Naive B cell (primary cell): ENCODE data around the gene ATP5F1A. TPM values are rescaled to one million over a fixed set of nuclear protein-coding genes. Genes with fewer than 3 reads are reported as not detected.
A peak's percentile ranks its signal among the peaks of the same experiment; 100 is the strongest.
"Not testable (repeated sequence)": the region's sequence is repeated elsewhere in the genome, so short reads cannot be mapped to it uniquely, and the experiment has no call there.

Experiments used
- ATAC-seq, 2 donors: fragments of 150-1000 bp; cut with Tn5 transposase; 2 replicates each; pipeline ENCODE4 v1.10.0; 2021; ENCODE audit warnings: low read depth in 2 of 2, mild to moderate bottlenecking in 2 of 2, moderate library complexity in 2 of 2
- DNase-seq: peaks from one replicate; pipeline ENCODE4 v3.0.0; 2022
- H3K27ac Mint-ChIP-seq, 6 donors: one replicate each; pipeline ENCODE4 v1.8.0; 2020 to 2022; ENCODE audit warnings: mild to moderate bottlenecking in 6 of 6, mixed read lengths in 6 of 6, moderate library complexity in 5 of 6, inconsistent platforms in 2 of 6
- H3K27me3 Mint-ChIP-seq, 3 donors: one replicate each; pipeline ENCODE4 v1.8.0; 2021 to 2022; ENCODE audit warnings: mixed read lengths in 3 of 3, mild to moderate bottlenecking in 1 of 3
- H3K36me3 Mint-ChIP-seq, 2 donors: one replicate each; pipeline ENCODE4 v1.8.0; 2020 to 2022; ENCODE audit warnings: mixed read lengths in 2 of 2, inconsistent platforms in 1 of 2, mild to moderate bottlenecking in 1 of 2
- H3K4me1 Mint-ChIP-seq, 3 donors: one replicate each; pipeline ENCODE4 v1.8.0; 2020 to 2022; ENCODE audit warnings: mixed read lengths in 3 of 3, inconsistent platforms in 1 of 3, mild to moderate bottlenecking in 1 of 3, moderate library complexity in 1 of 3
- H3K4me3 Mint-ChIP-seq, 8 donors: one replicate each; pipeline ENCODE4 v1.8.0; 2020 to 2022; ENCODE audit warnings: mild to moderate bottlenecking in 8 of 8, mixed read lengths in 8 of 8, moderate library complexity in 8 of 8, inconsistent platforms in 2 of 8
- H3K9me3 Mint-ChIP-seq, 7 donors: one replicate each; pipeline ENCODE4 v1.8.0; 2020 to 2022; ENCODE audit warnings: mixed read lengths in 7 of 7, mild to moderate bottlenecking in 5 of 7, inconsistent platforms in 2 of 7, moderate library complexity in 1 of 7
- polyA plus RNA-seq, 6 donors: library from polyadenylated mRNA; unstranded; fragments of 300-500 nt; fragmentation: Illumina TruSeq; gene quantifications; one replicate each; pipeline ENCODE4 v1.2.3, GENCODE V29; 2021; ENCODE audit warnings: low read depth in 6 of 6

Gene ATP5F1A
- polyA plus RNA-seq, 6 donors from 2014 or later: 349 to 555 (median 393) TPM

DNA sequence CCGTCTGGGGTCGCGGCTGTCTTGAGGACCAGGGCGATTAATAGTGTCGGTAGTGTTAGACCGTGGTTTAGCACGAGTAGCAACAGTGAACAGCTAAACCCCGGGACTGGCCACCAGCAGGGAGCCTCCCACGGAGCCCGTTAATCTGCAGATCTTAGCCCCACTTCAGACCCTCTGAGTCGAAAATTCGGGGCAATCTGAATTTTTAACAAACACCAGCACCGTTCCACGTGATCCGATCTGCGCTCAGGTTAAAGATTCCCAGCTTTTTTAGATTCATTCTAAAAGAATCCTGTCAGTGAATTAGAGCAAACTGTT lies 479 bp upstream of the ATP5F1A start:
- no peaks in the 10 kb centered on the region for H3K36me3 Mint-ChIP-seq
- peaks cover 7 to 44% (median 18%) of the 10 kb centered on the region in 3 donors for H3K4me1 Mint-ChIP-seq
- ATAC-seq (no peak), DNase-seq (no peak)
- H3K27ac Mint-ChIP-seq: peak overlapping the region; percentile 95 to 99 (median 98)
- H3K27me3 Mint-ChIP-seq: no peaks in the 10 kb centered on the region
- no peaks in the 10 kb centered on the region for H3K9me3 Mint-ChIP-seq
- H3K4me3 Mint-ChIP-seq: peak overlapping the region; percentile 90 to 98 (median 96)

DNA sequence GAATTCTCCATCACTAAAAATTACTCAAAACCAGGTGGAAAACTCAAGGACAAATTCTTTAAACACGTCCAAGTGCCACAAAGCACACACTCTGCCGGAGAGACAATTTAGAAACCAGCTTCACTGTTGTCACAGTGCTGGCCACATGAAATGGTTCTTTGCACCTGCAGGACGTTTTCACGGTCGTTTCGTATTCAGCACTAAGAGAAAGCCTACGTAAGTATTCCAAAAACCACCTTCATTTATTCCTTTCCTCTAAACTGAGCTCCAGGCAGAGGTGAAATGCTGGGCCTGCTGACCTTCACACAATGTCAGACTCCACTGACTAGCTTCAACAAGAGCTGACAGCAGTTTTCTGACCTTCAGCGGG lies 680 bp downstream of the ATP5F1A start:
- Mint-ChIP-seq H3K4me1 (peaks cover 4 to 49% (median 18%) of the 10 kb centered on the region in 3 donors), H3K9me3 (no peaks in the 10 kb centered on the region), H3K4me3 (peak overlapping the region; percentile 90 to 98 (median 96)), H3K27me3 (no peaks in the 10 kb centered on the region), H3K36me3 (no peaks in the 10 kb centered on the region), H3K27ac (peak overlapping the region; percentile 95 to 99 (median 98))
- DNase-seq (no peak), ATAC-seq (peak; percentile 13 to 19)

DNA sequence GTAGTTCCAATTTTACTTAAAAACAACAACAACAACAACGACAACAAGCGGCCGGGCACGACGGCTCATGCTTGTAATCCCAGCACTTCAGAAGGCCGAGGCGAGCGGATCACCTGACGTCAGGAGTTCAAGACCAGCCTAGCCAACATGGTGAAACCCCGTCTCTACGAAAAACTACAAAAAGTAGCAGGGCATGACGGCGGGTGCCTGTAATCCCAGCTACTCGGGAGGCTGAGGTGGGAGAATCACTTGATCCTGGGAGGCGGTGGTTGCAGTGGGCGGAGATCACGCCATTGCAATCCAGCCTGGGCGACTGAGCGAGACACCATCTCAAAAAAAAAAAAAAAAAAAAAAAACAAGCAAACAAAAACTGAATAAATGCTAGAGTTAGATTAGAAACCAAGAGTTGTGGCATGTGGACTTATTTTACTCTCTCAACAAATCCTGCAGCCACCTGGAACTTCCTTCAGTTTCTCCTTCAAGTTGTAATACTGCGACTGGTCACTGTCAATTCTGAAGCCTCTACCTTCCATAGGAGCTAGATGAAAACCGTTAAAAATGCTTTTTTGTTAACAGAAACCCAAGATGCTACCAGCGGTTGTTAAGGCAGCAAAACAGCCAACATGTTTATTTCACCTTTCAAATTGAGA lies 1.3 kb downstream of the ATP5F1A start:
- peak overlapping the region; percentile 95 to 99 (median 98) for H3K27ac Mint-ChIP-seq
- H3K27me3 Mint-ChIP-seq: no peaks in the 10 kb centered on the region
- no peak for DNase-seq
- no peaks in the 10 kb centered on the region for H3K9me3 Mint-ChIP-seq
- no peak for ATAC-seq
- H3K4me3 Mint-ChIP-seq: peak overlapping the region; percentile 90 to 98 (median 96)
- H3K4me1 Mint-ChIP-seq: peaks cover 4 to 49% (median 18%) of the 10 kb centered on the region in 3 donors
- no peaks in the 10 kb centered on the region for H3K36me3 Mint-ChIP-seq

DNA sequence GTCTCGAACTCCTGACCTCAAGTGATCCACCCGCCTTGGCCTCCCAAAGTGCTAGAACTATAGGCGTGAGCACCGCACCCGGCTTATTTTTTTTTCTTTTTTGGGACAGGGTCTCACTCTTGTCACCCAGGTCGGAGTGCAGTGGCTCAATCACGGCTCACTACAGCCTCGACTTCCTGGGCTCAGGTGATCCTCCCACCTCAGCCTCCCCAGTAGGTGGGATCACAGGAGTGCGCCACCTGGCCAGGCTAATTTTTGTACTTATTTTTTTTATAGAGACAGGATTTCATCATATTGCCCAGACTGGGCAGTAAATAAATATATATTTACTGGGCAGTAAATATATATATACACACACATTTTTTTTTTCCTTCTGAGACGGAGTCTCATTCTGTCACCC lies 2.6 kb downstream of the ATP5F1A start:
- peak overlapping the region in 2 of 6 donors; percentile 73 to 83 for H3K27ac Mint-ChIP-seq
- peaks cover 8 to 55% (median 23%) of the 10 kb centered on the region in 3 donors for H3K4me1 Mint-ChIP-seq
- no peak for ATAC-seq

DNA sequence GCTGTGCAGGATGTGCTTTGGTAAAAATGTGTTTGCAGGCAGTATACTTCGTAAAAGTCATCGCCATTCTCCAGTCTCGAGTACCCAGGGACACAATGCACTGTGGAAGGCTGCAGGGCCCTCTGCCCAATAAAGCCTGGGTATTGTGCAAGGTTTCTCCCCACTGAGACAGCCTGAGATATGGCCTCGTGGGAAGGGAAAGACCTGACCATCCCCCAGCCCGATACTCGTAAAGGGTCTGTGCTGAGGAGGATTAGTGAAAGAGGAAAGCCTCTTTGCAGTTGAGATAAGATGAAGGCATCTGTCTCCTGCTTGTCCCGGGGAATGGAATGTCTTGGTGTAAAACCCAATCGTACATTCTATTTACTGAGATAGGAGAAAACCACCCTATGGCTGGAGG lies 9.6 kb downstream of the ATP5F1A start:
- H3K36me3 Mint-ChIP-seq: peaks cover 28 to 47% of the 10 kb centered on the region in 2 donors
- H3K4me1 Mint-ChIP-seq: peaks cover 5 to 15% (median 8%) of the 10 kb centered on the region in 3 donors
- H3K27me3 Mint-ChIP-seq, DNase-seq, ATAC-seq, H3K4me3 Mint-ChIP-seq: not testable (repeated sequence)
- peaks cover 0 to 11% (median 7%) of the 10 kb centered on the region in 7 donors for H3K9me3 Mint-ChIP-seq
- H3K27ac Mint-ChIP-seq: peak overlapping the region in 1 of 6 donors; percentile 72

More for the DNA sequence above, 2.6 kb downstream of the ATP5F1A start:
- H3K36me3 Mint-ChIP-seq: peaks cover 8 to 10% of the 10 kb centered on the region in 2 donors
- peak overlapping the region in 5 of 8 donors; percentile 16 to 69 (median 43) for H3K4me3 Mint-ChIP-seq
- H3K9me3 Mint-ChIP-seq: no peaks in the 10 kb centered on the region
- H3K27me3 Mint-ChIP-seq: no peaks in the 10 kb centered on the region
- no peak for DNase-seq

DNA sequence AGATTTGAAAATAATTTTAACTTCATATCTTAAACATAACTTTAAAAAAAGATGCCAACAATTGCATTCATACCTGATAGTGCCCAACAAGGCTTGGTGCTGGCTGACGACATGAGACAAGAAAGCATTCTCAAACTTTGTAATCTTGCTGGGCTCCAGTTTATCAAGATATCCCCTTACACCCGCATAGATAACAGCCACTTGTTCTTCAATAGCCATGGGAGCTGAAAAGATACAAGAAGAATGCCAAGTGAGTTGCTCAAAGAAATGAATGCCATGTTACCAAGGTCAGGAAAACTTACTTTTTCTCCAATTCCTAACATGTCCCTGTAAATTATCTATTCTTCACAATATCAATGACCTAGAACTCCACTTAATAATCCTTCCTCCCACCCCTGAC lies 13.7 kb downstream of the ATP5F1A start:
- DNase-seq: no peak
- Mint-ChIP-seq H3K36me3 (peaks cover 13 to 27% of the 10 kb centered on the region in 2 donors), H3K4me3 (no peak overlapping the region), H3K27ac (peak overlapping the region in 2 of 6 donors; percentile 28 to 68), H3K4me1 (peaks cover 0 to 3% (median 0%) of the 10 kb centered on the region in 3 donors), H3K9me3 (peaks cover 0 to 7% (median 4%) of the 10 kb centered on the region in 7 donors), H3K27me3 (no peaks in the 10 kb centered on the region)
- no peak for ATAC-seq

DNA sequence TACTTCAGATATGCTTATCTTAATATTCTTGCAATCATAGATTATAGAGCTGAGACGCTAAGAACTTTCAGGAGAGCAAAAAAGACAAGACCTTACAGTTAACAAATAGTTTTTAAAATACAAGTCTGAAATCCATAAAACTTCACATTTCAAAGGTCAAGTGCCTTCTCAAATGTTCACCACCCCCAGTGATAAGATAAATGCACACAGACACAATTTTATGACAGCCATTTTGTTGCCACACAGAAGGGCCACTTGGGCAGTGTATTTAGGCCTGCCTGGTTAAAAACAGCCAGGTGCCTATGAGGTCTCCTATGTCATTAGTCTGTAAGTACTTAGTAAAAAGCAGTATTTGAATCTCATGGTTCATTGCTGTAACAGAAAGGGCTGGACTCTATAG lies 17.9 kb downstream of the ATP5F1A start:
- Mint-ChIP-seq H3K4me3 (no peak overlapping the region), H3K27me3 (no peaks in the 10 kb centered on the region), H3K27ac (peak overlapping the region in 2 of 6 donors; percentile 50 to 64), H3K9me3 (no peaks in the 10 kb centered on the region), H3K4me1 (no peaks in the 10 kb centered on the region), H3K36me3 (peaks cover 0 to 7% of the 10 kb centered on the region in 2 donors)
- ATAC-seq (no peak), DNase-seq (no peak)

DNA sequence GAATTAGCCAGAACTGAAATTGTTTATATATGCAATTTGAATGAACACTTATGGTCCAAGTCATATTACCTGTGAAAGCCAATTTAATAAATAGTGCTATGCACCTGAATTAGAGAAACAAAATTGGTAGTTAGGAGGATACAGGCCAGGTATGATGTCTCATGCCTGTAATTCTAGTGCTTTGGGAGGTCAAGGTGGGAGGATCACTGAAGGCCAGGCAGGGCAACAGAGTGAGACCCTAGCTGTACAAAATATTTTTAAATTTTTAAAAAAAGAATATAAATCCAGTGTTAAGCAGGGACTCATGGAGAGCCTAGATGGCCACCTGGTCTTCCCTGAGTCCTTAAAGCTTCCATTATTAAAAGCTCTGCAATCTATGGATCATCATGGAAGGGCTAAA lies 18.8 kb downstream of the ATP5F1A start:
- H3K36me3 Mint-ChIP-seq: peaks cover 0 to 2% of the 10 kb centered on the region in 2 donors

DNA sequence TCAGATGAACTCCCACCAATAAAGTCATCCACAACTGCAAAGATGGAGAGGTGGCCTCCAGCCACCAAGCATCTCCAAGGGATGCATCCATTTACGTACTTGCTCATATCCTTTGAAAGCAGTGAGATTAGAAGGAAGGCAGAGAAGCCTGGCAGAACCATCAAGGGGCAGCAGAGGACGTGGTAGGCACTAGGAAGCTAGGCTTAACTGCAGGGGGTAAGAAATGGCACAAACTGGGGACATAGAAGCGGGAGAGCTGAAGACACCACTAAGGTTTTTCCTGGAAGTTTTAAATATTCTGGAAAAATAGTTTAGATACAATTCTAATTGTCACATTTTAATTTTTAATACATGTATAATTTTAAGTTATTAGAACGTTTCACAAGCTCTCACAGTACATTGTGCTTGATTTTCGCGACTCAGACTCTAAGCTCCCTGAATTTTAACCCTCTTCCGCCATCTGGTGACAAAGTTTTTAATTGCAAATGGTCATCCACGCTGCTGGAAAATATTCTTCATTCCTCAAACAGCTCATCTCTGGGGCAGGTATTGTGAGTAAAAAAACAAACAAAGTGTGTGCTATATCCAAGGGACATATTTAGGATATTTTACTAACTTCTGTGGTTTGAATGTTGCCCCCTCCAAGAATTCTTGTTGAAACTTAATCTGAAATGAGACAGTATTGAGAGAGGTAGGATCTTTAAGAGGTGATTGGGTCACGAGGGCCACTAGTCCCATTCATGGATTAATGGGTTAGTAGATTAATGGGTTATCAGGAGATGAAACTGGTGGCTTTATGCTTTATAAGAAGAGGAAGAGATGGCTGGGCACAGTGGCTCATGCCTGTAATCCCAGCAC lies 24.4 kb downstream of the ATP5F1A start:
- Mint-ChIP-seq H3K4me1 (peaks cover 13 to 29% (median 23%) of the 10 kb centered on the region in 3 donors), H3K36me3 (no peaks in the 10 kb centered on the region), H3K9me3 (no peaks in the 10 kb centered on the region), H3K27ac (no peak overlapping the region), H3K27me3 (peaks cover 8 to 34% (median 14%) of the 10 kb centered on the region in 3 donors), H3K4me3 (peak overlapping the region in 4 of 8 donors; percentile 4 to 45 (median 35))
- ATAC-seq (peak; percentile 44 to 55), DNase-seq (peak; percentile 51)

More for the DNA sequence above, 18.8 kb downstream of the ATP5F1A start:
- Mint-ChIP-seq H3K27ac (peak overlapping the region in 1 of 6 donors; percentile 82), H3K4me1 (no peaks in the 10 kb centered on the region), H3K4me3 (no peak overlapping the region), H3K9me3 (no peaks in the 10 kb centered on the region), H3K27me3 (no peaks in the 10 kb centered on the region)
- no peak for ATAC-seq
- DNase-seq: no peak

DNA sequence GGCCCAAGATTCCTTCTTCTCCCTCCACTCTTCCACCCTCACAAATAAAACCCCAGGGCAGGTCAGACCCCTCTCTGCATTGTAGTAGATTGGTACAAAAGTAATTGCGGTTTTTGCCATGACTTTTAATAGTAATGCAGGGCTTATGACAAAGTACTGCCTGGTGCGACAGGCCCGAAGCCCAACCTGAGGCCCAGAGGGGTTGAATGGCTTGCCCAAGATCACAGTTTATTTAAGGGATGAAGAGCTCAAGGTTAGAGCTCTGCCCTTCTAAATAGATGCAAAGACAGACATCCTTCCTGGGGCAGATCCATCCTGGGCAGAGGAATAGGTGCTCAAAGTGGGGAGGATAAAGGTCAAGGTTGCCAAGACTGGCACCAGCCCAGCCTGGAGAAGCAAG lies 25.1 kb downstream of the ATP5F1A start:
- no peak for DNase-seq
- Mint-ChIP-seq H3K9me3 (no peaks in the 10 kb centered on the region), H3K27ac (no peak overlapping the region), H3K36me3 (no peaks in the 10 kb centered on the region), H3K4me1 (peaks cover 13 to 29% (median 23%) of the 10 kb centered on the region in 3 donors), H3K4me3 (peak overlapping the region in 7 of 8 donors; percentile 52 to 86 (median 74)), H3K27me3 (peaks cover 8 to 34% (median 14%) of the 10 kb centered on the region in 3 donors)
- ATAC-seq: no peak

DNA sequence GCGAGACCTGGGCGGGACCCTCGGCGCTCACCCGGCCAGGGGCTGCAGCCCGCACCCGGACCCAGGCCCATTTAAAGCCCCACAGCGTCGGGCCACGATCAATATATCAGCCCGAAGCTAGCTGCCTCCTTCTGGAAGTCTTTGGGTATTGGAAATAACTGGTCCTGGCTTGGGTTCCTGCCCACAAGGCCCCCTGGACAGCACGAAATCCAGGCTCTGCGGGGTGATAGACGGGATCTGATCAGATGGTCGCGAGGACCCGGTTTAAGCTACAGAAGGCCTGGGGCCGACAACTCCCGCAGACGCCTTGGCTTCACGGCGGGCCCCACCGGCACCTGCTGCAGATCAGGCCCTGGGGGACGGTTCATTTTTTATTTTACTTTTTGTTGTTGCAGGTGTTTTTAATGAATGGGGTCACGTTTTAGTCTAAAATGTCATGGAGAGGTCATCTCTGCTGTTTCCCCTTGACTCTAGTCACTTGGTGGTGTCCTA lies 25.7 kb downstream of the ATP5F1A start:
- Mint-ChIP-seq H3K9me3 (peaks cover 0 to 4% (median 0%) of the 10 kb centered on the region in 7 donors), H3K4me3 (peak overlapping the region in 7 of 8 donors; percentile 51 to 86 (median 74)), H3K36me3 (no peaks in the 10 kb centered on the region), H3K27me3 (peaks cover 8 to 34% (median 14%) of the 10 kb centered on the region in 3 donors), H3K27ac (peak overlapping the region in 1 of 6 donors; percentile 20), H3K4me1 (peaks cover 13 to 29% (median 23%) of the 10 kb centered on the region in 3 donors)
- ATAC-seq (no peak), DNase-seq (no peak)

DNA sequence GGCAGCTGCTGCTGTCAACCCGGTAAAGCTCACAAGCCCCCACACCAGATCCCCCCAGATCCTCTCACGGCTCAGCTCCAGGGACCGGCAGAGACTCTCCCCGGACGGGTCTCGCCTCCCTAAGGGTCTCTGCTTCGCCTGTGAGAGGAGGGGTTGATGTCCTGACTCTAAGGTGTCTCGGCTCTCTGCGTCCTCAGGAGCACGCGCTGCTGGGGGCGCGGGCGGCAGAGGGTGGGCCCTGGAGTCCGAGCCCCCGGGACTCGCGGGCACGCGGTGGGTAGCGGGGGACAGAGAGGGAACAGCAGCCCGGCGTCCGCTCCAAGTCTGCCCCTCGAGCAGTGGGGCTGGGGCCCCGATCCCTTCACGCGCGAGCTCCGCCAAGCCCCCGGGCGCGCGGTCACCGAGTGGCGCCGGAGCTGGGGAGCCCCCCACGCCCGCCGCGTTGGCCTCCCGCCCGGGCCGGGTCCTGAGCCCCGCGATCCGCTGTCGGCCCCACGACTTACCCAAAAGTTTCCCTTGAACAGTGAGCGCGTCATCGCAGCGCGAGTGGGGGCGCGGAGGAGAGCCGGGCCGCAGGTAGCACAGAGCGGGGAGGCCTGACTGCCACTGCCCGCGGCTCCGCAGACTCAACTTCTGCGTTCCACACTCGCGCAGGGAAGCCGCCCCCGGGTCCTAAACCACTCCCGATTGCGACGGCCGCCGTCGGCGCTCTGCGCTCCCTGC lies 26.3 kb downstream of the ATP5F1A start, which contains the start of gene PSTPIP2:
PSTPIP2 (minus strand) TSS at position 608 of the 723 bp plus-strand sequence; CDS start at position 536, 72 bp downstream.
- H3K4me3 Mint-ChIP-seq: peak within 1 kb of the TSS; percentile 51 to 88 (median 76)
- H3K27ac Mint-ChIP-seq: peak within 1 kb of the TSS in 1 of 6 donors; percentile 20
- H3K4me1 Mint-ChIP-seq: peaks cover 13 to 29% (median 23%) of the 10 kb centered on the region in 3 donors
- no peaks in the 10 kb centered on the region for H3K36me3 Mint-ChIP-seq
- ATAC-seq (peak; percentile 71 to 76), DNase-seq (peak; percentile 36)
- H3K9me3 Mint-ChIP-seq: peaks cover 0 to 5% (median 0%) of the 10 kb centered on the region in 7 donors
- peaks cover 8 to 34% (median 14%) of the 10 kb centered on the region in 3 donors for H3K27me3 Mint-ChIP-seq
